ENCODE data around the gene TYR. TPM values are rescaled to one million over a fixed set of nuclear protein-coding genes. Genes with fewer than 3 reads are reported as not detected.

Gene TYR
- total RNA-seq, result not detected
- not detected for polyA plus RNA-seq

DNA sequence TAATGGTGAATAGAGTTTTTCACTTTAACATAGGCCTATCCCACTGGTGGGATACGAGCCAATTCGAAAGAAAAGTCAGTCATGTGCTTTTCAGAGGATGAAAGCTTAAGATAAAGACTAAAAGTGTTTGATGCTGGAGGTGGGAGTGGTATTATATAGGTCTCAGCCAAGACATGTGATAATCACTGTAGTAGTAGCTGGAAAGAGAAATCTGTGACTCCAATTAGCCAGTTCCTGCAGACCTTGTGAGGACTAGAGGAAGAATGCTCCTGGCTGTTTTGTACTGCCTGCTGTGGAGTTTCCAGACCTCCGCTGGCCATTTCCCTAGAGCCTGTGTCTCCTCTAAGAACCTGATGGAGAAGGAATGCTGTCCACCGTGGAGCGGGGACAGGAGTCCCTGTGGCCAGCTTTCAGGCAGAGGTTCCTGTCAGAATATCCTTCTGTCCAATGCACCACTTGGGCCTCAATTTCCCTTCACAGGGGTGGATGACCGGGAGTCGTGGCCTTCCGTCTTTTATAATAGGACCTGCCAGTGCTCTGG lies at the start of gene TYR:
Gene TYR, plus strand, starts transcription at position 185 of the 541 bp plus-strand sequence. Its CDS starts 79 bp downstream, at position 264.
- Histone ChIP-seq H3K9ac (ENCODE audit: low read depth in 1 of 2, low read length in 2 of 2) (no peak within 1 kb of the TSS), H3K4me1 (ENCODE audit: control insufficient read depth in 4 of 4, insufficient read depth in 4 of 4, low read length in 3 of 4) (peaks cover 0 to 2% (median 0%) of the 10 kb centered on the region in 4 donors), H3K4me3 (ENCODE audit: low read depth in 1 of 3, low read length in 3 of 3) (no peak within 1 kb of the TSS), H3K9me3 (ENCODE audit: control insufficient read depth in 4 of 4, low read length in 3 of 4) (no peaks in the 10 kb centered on the region), H3K27me3 (ENCODE audit: control insufficient read depth in 4 of 4, insufficient read depth in 4 of 4, low read length in 3 of 4) (no peaks in the 10 kb centered on the region), H3K36me3 (ENCODE audit: control insufficient read depth in 4 of 4, insufficient read depth in 3 of 4, low read depth in 1 of 4, low read length in 3 of 4) (no peaks in the 10 kb centered on the region), H3K27ac (ENCODE audit: low read depth in 1 of 2, low read length in 2 of 2) (no peak within 1 kb of the TSS)
- no peak for TF ChIP-seq NR2F2 (IDR thresholded peaks at IDR 0.05)
- TF ChIP-seq, protein P1, sequence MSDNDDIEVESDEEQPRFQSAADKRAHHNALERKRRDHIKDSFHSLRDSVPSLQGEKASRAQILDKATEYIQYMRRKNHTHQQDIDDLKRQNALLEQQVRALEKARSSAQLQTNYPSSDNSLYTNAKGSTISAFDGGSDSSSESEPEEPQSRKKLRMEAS (IDR thresholded peaks at IDR 0.05), result no peak
- TF ChIP-seq, protein P2, sequence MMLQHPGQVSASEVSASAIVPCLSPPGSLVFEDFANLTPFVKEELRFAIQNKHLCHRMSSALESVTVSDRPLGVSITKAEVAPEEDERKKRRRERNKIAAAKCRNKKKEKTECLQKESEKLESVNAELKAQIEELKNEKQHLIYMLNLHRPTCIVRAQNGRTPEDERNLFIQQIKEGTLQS (IDR thresholded peaks at IDR 0.05), result no peak
- no peak for TF ChIP-seq FOXA1 (IDR thresholded peaks at IDR 0.05)
- no peak for TF ChIP-seq JUND (IDR thresholded peaks at IDR 0.05)
- no peak for TF ChIP-seq FOXA2 (IDR thresholded peaks at IDR 0.05)
- no peak for TF ChIP-seq GABPA (IDR thresholded peaks at IDR 0.05 in 1 of 2, conservative IDR thresholded peaks at IDR 0.05 in 1 of 2)
- no peak for TF ChIP-seq HNF4G (IDR thresholded peaks at IDR 0.05)
- no peak for TF ChIP-seq SP1 (IDR thresholded peaks at IDR 0.05)
- WGBS, result 82% methylated on average over 8 of the region's 8 CpGs
- DNase-seq (ENCODE audit: low spot score), result no peak

DNA sequence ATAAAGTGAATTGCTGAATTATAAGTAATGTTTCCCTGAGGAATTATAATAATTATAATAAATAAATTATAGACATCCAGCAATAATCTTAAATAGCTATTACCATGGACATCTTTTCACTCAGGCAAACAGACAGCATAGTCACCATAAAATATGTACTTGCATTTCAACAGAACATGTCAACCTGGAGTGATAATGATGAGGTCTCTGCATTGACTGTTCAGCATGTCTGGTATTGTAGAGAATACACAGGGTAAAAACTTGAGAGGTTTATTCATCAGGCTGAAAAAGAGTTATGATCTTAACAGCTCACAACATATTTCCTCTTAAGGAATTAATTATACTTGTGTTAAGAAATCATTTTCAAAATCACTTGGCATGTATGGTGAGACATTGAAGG lies 41.1 kb upstream of the TYR start:
- no peaks in the 10 kb centered on the region for H3K27me3 ChIP-seq (ENCODE audit: control insufficient read depth in 4 of 4, insufficient read depth in 4 of 4, low read length in 3 of 4)
- no peaks in the 10 kb centered on the region for H3K4me1 ChIP-seq (ENCODE audit: control insufficient read depth in 4 of 4, insufficient read depth in 4 of 4, low read length in 3 of 4)
- no peaks in the 10 kb centered on the region for H3K9me3 ChIP-seq (ENCODE audit: control insufficient read depth in 4 of 4, low read length in 3 of 4)
- H3K36me3 ChIP-seq (ENCODE audit: control insufficient read depth in 4 of 4, insufficient read depth in 3 of 4, low read depth in 1 of 4, low read length in 3 of 4), result no peaks in the 10 kb centered on the region
- no peak overlapping the region for H3K4me3 ChIP-seq (ENCODE audit: low read depth in 1 of 3, low read length in 3 of 3)
- H3K9ac ChIP-seq (ENCODE audit: low read depth in 1 of 2, low read length in 2 of 2), result no peak overlapping the region
- DNase-seq (ENCODE audit: low spot score), result no peak
- H3K27ac ChIP-seq (ENCODE audit: low read depth in 1 of 2, low read length in 2 of 2), result no peak overlapping the region
- TF ChIP-seq, protein P3, sequence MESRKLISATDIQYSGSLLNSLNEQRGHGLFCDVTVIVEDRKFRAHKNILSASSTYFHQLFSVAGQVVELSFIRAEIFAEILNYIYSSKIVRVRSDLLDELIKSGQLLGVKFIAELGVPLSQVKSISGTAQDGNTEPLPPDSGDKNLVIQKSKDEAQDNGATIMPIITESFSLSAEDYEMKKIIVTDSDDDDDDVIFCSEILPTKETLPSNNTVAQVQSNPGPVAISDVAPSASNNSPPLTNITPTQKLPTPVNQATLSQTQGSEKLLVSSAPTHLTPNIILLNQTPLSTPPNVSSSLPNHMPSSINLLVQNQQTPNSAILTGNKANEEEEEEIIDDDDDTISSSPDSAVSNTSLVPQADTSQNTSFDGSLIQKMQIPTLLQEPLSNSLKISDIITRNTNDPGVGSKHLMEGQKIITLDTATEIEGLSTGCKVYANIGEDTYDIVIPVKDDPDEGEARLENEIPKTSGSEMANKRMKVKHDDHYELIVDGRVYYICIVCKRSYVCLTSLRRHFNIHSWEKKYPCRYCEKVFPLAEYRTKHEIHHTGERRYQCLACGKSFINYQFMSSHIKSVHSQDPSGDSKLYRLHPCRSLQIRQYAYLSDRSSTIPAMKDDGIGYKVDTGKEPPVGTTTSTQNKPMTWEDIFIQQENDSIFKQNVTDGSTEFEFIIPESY (IDR thresholded peaks at IDR 0.05), result no peak
- TF ChIP-seq RAD21 (IDR thresholded peaks at IDR 0.05), result no peak
- TF ChIP-seq TAF1 (conservative IDR thresholded peaks at IDR 0.05), result no peak
- no peak for TF ChIP-seq HNF4G (IDR thresholded peaks at IDR 0.05)
- TF ChIP-seq JUND (IDR thresholded peaks at IDR 0.05), result no peak
- no peak for TF ChIP-seq FOXA2 (IDR thresholded peaks at IDR 0.05)

DNA sequence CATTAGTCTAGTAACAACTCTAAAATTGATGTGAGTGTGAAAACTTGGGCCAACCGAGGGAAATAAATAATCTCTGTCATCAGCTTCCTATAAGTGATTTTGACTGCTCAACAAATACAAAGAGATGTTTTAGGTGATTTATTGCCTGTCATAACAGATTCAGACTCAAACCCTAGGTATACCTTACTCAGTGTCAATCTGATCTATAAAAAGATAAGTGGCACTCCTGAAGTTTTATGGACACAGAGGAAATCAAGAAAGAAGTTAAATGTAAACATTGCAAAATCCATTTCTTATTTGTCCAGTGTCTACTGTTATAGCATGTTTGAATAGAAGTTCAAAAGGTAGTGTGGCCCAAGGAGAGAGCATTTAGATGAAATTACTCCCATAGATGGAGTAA lies 30.4 kb upstream of the TYR start:
- H3K4me1 ChIP-seq (ENCODE audit: control insufficient read depth in 4 of 4, insufficient read depth in 4 of 4, low read length in 3 of 4), result no peaks in the 10 kb centered on the region
- H3K27me3 ChIP-seq (ENCODE audit: control insufficient read depth in 4 of 4, insufficient read depth in 4 of 4, low read length in 3 of 4), result no peaks in the 10 kb centered on the region
- no peaks in the 10 kb centered on the region for H3K36me3 ChIP-seq (ENCODE audit: control insufficient read depth in 4 of 4, insufficient read depth in 3 of 4, low read depth in 1 of 4, low read length in 3 of 4)
- no peaks in the 10 kb centered on the region for H3K9me3 ChIP-seq (ENCODE audit: control insufficient read depth in 4 of 4, low read length in 3 of 4)
- no peak overlapping the region for H3K9ac ChIP-seq (ENCODE audit: low read depth in 1 of 2, low read length in 2 of 2)
- WGBS, result 64% methylated on average over 1 of the region's 1 CpG
- no peak overlapping the region for H3K4me3 ChIP-seq (ENCODE audit: low read depth in 1 of 3, low read length in 3 of 3)
- H3K27ac ChIP-seq (ENCODE audit: low read depth in 1 of 2, low read length in 2 of 2), result no peak overlapping the region
- no peak for DNase-seq (ENCODE audit: low spot score)
- no peak for TF ChIP-seq TAF1 (conservative IDR thresholded peaks at IDR 0.05)
- TF ChIP-seq, protein P4, sequence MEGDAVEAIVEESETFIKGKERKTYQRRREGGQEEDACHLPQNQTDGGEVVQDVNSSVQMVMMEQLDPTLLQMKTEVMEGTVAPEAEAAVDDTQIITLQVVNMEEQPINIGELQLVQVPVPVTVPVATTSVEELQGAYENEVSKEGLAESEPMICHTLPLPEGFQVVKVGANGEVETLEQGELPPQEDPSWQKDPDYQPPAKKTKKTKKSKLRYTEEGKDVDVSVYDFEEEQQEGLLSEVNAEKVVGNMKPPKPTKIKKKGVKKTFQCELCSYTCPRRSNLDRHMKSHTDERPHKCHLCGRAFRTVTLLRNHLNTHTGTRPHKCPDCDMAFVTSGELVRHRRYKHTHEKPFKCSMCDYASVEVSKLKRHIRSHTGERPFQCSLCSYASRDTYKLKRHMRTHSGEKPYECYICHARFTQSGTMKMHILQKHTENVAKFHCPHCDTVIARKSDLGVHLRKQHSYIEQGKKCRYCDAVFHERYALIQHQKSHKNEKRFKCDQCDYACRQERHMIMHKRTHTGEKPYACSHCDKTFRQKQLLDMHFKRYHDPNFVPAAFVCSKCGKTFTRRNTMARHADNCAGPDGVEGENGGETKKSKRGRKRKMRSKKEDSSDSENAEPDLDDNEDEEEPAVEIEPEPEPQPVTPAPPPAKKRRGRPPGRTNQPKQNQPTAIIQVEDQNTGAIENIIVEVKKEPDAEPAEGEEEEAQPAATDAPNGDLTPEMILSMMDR (IDR thresholded peaks at IDR 0.05; ENCODE audit: low read depth, low read length, missing input control), result no peak
- TF ChIP-seq FOXA2 (IDR thresholded peaks at IDR 0.05), result no peak
- no peak for TF ChIP-seq FOXA1 (IDR thresholded peaks at IDR 0.05)
- no peak for TF ChIP-seq NR2F2 (IDR thresholded peaks at IDR 0.05)
- TF ChIP-seq, protein P3 (IDR thresholded peaks at IDR 0.05), result no peak
- TF ChIP-seq RAD21 (IDR thresholded peaks at IDR 0.05), result no peak
- no peak for TF ChIP-seq GABPA (IDR thresholded peaks at IDR 0.05 in 1 of 2, conservative IDR thresholded peaks at IDR 0.05 in 1 of 2)
- TF ChIP-seq, protein P2 (IDR thresholded peaks at IDR 0.05), result no peak
- TF ChIP-seq YY1 (IDR thresholded peaks at IDR 0.05), result no peak
- no peak for TF ChIP-seq HNF4G (IDR thresholded peaks at IDR 0.05)
- no peak for TF ChIP-seq RXRA (IDR thresholded peaks at IDR 0.05)
- TF ChIP-seq JUND (IDR thresholded peaks at IDR 0.05), result no peak
- TF ChIP-seq, protein P1 (IDR thresholded peaks at IDR 0.05), result no peak
- no peak for TF ChIP-seq HNF4A (conservative IDR thresholded peaks at IDR 0.05)
